ENCODE data around the gene SPRY4. TPM values are rescaled to one million over a fixed set of nuclear protein-coding genes. Genes with fewer than 3 reads are reported as not detected.

Gene SPRY4
- total and polyA plus RNA-seq, 2 experiments from 2014 or later = 4.4 to 11.0 TPM

GRCh38 chr5:142283304-142283703 is 41.5 kb downstream of the SPRY4 start:
- TF ChIP-seq CTCF (IDR thresholded peaks at IDR 0.05; ENCODE audit: low read depth, low read length) = no peak
- Histone ChIP-seq H3K9me3 (ENCODE audit: low read depth) (no peaks in the 10 kb centered on the region), H3K27me3 (no peaks in the 10 kb centered on the region), H3K27ac (no peak overlapping the region), H3K36me3 (no peaks in the 10 kb centered on the region), H3K4me3 (no peak overlapping the region), H3K4me1 (ENCODE audit: low read depth) (peaks cover 23% of the 10 kb centered on the region)
- no peak for DNase-seq (ENCODE audit: low read depth in 1 of 2, low spot score in 1 of 2)

- Histone ChIP-seq H3K27me3 (no peaks in the 10 kb centered on the region), H3K9me3 (ENCODE audit: low read depth) (no peaks in the 10 kb centered on the region), H3K4me3 (no peak overlapping the region), H3K36me3 (no peaks in the 10 kb centered on the region), H3K27ac (no peak overlapping the region), H3K4me1 (ENCODE audit: low read depth) (peaks cover 17% of the 10 kb centered on the region)
- TF ChIP-seq CTCF (IDR thresholded peaks at IDR 0.05; ENCODE audit: low read depth, low read length) = no peak
- DNase-seq (ENCODE audit: low read depth in 1 of 2, low spot score in 1 of 2) = no peak
Observed at GRCh38 chr5:142281966-142282365, 42.9 kb downstream of the SPRY4 start.

GRCh38 chr5:142281008-142281367 is 43.8 kb downstream of the SPRY4 start:
- Histone ChIP-seq H3K27me3 (no peaks in the 10 kb centered on the region), H3K4me1 (ENCODE audit: low read depth) (peaks cover 17% of the 10 kb centered on the region), H3K36me3 (no peaks in the 10 kb centered on the region), H3K9me3 (ENCODE audit: low read depth) (no peaks in the 10 kb centered on the region), H3K4me3 (no peak overlapping the region), H3K27ac (peak overlapping the region; percentile 84)
- TF ChIP-seq CTCF (IDR thresholded peaks at IDR 0.05; ENCODE audit: low read depth, low read length) = no peak
- DNase-seq (ENCODE audit: low read depth in 1 of 2, low spot score in 1 of 2) = peak in 1 of 2 donors; percentile 30

GRCh38 chr5:142280066-142281007 is 44.5 kb downstream of the SPRY4 start:
- Histone ChIP-seq H3K4me1 (ENCODE audit: low read depth) (peaks cover 17% of the 10 kb centered on the region), H3K9me3 (ENCODE audit: low read depth) (no peaks in the 10 kb centered on the region), H3K27me3 (no peaks in the 10 kb centered on the region), H3K36me3 (no peaks in the 10 kb centered on the region), H3K4me3 (no peak overlapping the region), H3K27ac (peak overlapping the region; percentile 84)
- TF ChIP-seq CTCF (IDR thresholded peaks at IDR 0.05; ENCODE audit: low read depth, low read length) = no peak
- DNase-seq (ENCODE audit: low read depth in 1 of 2, low spot score in 1 of 2) = peak; percentile 81 to 84

- Histone ChIP-seq H3K27ac (no peak overlapping the region), H3K36me3 (no peaks in the 10 kb centered on the region), H3K4me1 (ENCODE audit: low read depth) (peaks cover 17% of the 10 kb centered on the region), H3K4me3 (no peak overlapping the region), H3K9me3 (ENCODE audit: low read depth) (no peaks in the 10 kb centered on the region), H3K27me3 (no peaks in the 10 kb centered on the region)
- no peak for DNase-seq (ENCODE audit: low read depth in 1 of 2, low spot score in 1 of 2)
- TF ChIP-seq CTCF (IDR thresholded peaks at IDR 0.05; ENCODE audit: low read depth, low read length) = no peak
Observed at GRCh38 chr5:142278627-142279026, 46.2 kb downstream of the SPRY4 start.
